SK-N-SH (cell line): ENCODE results near the gene AIFM3.

Source experiments
- CHD2 ChIP-seq: fragments of 150-350 bp; IDR thresholded peaks from 2 replicates; pipeline ENCODE4 v1.6.1; 2018; ENCODE audit warnings: low read length; ENCODE audit not compliant: partially characterized antibody
- CTCF ChIP-seq: fragments of 200-600 bp; sonication (generic); IDR thresholded peaks from 2 replicates; pipeline ENCODE4 v1.6.1; 2017; ENCODE audit warnings: antibody characterized with exemption, mild to moderate bottlenecking, moderate library complexity
- GATA2 ChIP-seq: sonication (generic); formaldehyde crosslinking; IDR thresholded peaks from 2 replicates; pipeline ENCODE4 v1.5.0; 2020; ENCODE audit warnings: mild to moderate bottlenecking, missing genetic modification reagents
- POLR2AphosphoS5 ChIP-seq: IDR thresholded peaks from 2 replicates; pipeline ENCODE4 v1.6.1; 2012; ENCODE audit warnings: low read depth, low read length
- RFX5 ChIP-seq: IDR thresholded peaks from 2 replicates; pipeline ENCODE4 v1.6.1; 2012; ENCODE audit warnings: mild to moderate bottlenecking, improper control_type of control experiment, low read length

DNA sequence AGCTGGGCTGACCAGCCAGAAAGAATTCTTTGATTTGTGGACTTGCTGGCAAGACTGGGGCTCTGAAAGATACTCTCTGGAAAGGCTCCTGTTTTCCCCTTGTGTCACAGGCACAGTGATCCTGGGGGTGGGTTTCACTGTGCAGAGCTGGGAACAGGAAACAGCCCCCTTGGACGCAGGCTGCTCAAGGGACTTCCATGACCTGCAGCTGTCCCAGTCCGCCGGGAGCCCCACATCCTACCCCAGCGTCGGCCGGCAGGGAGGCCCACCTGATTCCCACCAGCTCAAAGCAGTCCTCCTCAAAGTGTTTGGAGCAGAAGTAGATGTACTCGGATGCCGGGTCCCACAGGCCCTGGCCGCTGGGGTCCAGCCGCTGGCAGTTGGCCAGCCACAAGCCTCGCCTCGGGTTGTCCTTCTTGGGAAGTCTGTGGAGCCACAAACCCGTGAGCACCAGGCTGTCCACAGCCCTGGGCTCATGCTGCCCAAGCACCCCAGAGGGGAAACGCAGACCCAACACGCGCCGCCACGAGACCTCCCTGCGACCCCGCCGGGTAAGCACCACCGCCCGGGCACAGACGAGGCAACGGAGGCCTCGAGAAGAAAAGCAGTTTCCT lies 34.0 kb downstream of the AIFM3 start:
- no peak for TF ChIP-seq CTCF
- TF ChIP-seq GATA2 (CRISPR knock-in tag), result no peak
- no peak for TF ChIP-seq RFX5
- no peak for TF ChIP-seq POLR2AphosphoS5
- TF ChIP-seq CHD2, result no peak
